Fibroblast of peridontal ligament (primary cell): Measurements from ENCODE around the gene CAAP1.
"Not testable (repeated sequence)": the region's sequence is repeated elsewhere in the genome, so short reads cannot be mapped to it uniquely, and the experiment has no call there.

Experiments
- DNase-seq: peaks from one replicate; pipeline ENCODE4 v3.0.0-alpha.2; 2010; ENCODE audit errors: extremely low read depth

Gene CAAP1, protein sequence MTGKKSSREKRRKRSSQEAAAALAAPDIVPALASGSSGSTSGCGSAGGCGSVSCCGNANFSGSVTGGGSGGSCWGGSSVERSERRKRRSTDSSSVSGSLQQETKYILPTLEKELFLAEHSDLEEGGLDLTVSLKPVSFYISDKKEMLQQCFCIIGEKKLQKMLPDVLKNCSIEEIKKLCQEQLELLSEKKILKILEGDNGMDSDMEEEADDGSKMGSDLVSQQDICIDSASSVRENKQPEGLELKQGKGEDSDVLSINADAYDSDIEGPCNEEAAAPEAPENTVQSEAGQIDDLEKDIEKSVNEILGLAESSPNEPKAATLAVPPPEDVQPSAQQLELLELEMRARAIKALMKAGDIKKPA

DNA sequence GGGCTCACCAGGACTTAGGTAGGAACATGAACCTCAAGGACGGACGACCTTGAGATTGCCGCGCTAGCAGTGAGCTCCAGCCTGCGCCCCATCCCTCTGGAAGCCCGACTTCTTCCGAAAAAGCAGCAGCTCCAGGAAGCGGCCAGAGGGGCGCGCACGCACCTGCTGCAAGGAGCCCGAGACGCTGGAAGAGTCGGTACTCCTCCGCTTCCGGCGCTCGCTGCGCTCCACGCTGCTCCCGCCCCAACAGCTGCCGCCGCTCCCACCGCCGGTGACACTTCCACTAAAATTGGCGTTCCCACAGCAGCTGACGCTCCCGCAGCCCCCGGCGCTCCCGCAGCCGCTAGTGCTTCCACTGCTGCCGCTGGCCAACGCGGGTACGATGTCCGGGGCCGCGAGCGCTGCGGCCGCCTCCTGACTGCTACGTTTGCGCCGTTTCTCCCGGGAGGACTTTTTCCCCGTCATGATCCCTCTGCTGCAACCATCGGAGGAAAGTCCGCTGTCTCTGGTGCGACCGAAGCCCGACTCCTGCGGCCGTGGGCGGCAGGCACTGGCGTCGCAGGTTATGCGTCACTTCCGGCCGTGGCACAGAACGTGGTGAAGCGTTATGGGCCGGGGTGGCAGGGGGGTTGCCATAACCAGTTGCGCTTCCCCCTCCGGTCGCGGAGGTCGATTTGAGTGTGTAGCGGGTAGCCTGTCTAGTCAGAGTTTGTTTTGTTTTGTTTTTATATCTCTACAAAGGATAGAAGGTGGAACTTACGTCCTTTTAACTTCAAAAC lies at the start of gene CAAP1:
CAAP1 (minus strand) TSS at position 552 of the 779 bp plus-strand sequence; CDS start at position 465, 87 bp downstream.
- peak; percentile 87 for DNase-seq

DNA sequence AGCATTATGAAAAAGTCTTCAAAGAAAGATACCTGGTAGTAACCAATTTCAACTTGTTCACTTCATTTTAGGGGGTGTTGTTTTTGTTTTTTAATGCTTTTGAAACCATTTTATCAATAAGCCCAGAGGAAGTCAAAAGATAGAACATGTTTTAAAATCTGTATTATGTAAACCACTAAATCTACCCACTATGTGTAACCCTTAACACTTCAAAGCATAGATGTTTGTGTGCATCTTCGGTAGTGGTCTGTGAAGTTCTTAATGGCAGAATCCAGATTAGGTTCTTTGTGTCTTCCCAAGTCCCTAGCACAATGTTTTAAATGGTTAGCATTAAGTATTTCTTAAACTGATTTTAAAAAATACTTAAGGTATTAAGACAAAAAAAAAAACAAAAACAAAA lies 48.2 kb upstream of the CAAP1 start:
- DNase-seq: no peak

DNA sequence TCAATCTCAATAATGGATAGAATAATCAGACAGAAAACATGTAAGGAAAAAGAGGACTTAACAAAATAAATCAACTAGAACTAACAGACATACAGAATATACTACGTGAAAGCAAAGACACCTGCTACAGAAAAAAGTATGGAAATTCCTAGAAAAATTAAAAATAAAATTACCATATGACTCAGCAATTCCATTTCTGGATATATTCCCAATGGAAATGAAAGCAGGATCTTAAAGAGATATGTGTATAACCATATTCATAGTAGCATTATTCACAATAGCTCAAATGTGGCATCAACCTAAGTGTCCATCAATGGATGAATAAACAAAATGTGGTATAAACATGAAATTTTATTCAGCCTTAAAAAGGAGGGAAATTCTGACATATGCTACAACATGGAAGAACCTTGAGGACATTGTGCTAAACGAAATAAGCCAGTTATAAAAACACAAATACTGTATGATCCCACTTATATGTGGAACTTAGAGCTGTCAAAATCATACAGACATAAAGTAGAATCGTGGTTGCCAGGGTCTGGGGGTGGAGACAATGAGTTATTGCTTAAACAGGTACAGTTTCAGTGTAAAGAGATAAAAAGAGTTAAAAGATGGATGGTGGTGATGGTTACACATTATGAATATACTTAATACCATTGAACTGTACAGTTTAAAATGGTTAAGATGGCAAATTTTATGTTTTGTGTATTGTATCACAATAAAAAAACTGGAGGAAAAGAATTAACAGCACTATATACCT lies 47.5 kb upstream of the CAAP1 start:
- peak; percentile 27 for DNase-seq

DNA sequence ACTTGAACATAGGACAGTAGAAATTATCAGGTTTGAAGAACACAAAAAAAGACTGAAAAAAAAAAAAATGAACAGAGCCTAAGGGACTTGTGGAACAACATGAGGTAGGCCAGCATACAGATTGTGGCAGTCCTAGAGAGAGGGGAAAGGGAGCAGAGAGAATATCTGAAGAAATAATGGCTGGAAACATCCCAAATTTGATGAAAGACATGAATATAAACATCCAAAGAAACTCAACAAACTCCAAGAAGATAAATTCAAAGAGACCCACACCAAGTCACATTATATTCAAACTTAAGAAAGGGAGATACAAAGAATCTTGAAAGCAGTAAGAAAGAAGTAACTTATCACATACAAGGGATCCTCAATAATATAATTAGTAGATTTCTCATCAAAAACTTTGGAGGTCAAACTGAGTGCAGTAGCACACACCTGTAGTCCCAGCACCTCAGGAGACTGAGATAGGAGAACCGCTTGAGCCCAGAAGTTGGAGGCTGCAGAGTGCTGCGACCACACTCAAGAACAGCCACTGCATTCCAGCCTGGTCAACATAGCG lies 45.3 kb upstream of the CAAP1 start:
- no peak for DNase-seq

GRCh38 chr9:26935847-26936246 lies 43.2 kb upstream of the CAAP1 start:
- DNase-seq: no peak

DNA sequence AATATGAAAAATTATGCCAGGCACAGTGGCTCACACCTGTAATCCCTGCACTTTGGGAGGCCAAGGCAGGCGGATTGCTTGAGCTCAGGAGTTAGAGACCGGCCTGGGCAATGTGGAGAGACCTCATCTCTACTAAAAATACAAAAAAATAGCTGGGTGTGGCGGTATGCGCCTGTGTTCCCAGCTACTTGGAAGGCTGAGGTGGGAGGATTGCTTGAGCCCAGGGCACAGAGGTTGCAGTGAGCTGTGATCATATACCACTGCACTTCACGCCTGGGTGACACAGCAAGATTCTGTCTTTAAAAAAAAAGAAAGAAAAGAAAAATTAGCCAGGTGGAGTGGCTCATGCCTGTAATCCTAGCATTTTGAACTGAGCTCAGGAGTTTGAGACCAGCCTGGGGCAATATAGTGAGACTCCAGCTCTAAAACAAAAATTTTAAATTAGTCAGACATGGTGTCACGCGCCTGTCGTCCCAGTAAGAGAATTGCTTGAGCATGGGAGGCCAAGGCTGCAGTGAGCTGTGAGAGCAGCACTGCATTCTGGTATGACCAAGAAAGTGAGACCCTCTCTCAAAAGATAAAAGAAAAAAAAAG lies 36.4 kb upstream of the CAAP1 start:
- DNase-seq: no peak

- DNase-seq: no peak
These were observed 33.0 kb upstream of the CAAP1 start for GRCh38 chr9:26925609-26926008.

DNA sequence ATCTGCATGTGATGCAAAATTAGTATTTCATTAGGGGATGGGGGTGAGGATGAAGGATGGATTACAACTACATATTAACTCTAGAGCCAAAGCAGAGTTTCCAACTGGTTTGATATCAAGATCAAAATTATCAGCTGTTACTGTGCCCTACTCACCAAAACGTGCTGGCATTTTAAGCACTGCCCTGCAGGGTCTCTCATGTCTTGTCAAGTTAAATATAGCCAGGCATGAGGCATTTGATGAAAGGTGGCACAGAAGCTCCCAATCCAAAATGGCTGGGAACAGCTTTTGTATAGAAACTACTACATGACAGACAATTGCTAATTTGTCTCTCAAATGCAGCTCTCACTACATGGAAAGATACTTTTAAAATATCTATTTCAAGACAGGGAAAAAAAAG lies 27.1 kb upstream of the CAAP1 start:
- DNase-seq: no peak

GRCh38 chr9:26913138-26913668 lies 20.6 kb upstream of the CAAP1 start:
- no peak for DNase-seq

- no peak for DNase-seq
These were observed 12.1 kb upstream of the CAAP1 start for GRCh38 chr9:26904671-26905070.

GRCh38 chr9:26904070-26904469 lies 11.5 kb upstream of the CAAP1 start:
- no peak for DNase-seq

- DNase-seq: no peak
These were observed 551 bp upstream of the CAAP1 start for GRCh38 chr9:26893030-26893676.

- DNase-seq: no peak
These were observed 876 bp downstream of the CAAP1 start for GRCh38 chr9:26891726-26892125.

DNA sequence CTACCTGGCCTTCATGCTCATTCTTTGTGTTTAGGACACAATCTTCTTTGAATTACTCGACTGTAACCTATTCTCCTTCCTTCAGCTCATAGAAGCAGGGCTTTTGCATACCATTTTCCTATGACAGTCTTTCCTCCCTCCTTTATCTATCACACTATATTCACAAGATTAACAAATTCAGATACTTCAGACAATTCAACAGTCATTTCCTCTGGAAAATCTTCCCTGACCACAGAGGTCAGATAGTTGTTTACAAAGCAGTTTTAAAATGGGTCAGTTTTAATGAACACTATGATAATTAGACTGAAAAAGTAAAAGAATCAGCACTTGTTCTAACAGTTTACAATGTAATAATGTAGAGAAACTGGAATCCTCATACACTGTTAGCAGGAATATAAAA lies 4.3 kb downstream of the CAAP1 start:
- no peak for DNase-seq

DNA sequence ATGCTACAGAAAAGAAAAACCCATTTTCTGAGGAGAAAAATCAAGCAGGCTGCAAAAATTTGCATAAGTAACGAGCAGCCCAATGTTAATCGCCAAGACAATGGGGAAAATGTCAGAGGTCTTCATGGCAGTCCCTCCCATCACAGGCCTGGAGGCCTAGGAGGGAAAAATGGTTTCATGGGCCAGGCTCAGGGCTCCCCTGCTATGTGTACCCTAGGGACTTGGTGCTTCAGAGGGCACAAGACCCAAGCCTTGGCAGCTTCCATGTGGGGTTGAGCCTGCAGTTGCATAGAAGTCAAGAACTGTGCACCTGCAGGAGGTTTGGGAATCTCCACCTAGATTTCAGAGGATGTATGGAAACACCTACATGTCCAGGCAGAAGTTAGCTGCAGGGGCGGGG lies 10.4 kb downstream of the CAAP1 start:
- DNase-seq: no peak

DNA sequence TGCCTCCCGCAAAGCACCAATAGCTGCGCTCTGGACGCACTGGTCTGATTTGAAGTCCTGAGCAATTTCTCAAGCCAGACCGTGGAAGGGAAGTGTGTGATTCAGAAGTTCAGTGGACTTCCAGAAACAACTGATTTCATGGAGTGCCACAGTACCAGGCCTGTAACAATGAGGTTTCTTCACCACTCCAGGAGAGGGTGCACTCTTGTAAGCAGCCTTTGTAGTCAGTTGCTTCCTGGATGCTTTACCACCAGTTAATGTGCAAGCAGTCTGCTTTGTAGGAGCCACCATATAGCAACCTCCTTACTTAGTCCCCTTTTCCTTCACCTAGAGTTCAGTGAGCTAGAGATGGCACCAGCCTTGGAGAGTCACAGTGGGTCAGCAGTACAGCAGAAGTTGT lies 12.3 kb downstream of the CAAP1 start:
- DNase-seq: no peak

DNA sequence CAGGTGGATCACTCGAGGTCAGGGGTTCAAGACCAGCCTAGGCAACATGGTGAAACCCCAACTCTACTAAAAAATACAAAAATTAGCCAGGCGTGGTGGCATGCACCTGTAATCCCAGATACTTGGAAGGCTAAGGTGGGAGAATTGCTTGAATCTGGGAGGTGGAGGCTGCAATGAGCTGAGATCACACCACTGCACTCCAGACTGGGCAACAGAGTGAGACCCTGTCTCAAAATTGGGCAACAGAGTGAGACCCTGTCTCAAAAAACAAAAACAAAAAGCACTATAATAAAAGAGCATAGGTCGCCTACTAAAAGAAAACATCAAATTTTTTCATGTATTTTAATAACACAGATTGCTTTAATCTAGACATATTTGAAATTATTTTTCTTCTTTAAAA lies 17.4 kb downstream of the CAAP1 start:
- not testable (repeated sequence) for DNase-seq

DNA sequence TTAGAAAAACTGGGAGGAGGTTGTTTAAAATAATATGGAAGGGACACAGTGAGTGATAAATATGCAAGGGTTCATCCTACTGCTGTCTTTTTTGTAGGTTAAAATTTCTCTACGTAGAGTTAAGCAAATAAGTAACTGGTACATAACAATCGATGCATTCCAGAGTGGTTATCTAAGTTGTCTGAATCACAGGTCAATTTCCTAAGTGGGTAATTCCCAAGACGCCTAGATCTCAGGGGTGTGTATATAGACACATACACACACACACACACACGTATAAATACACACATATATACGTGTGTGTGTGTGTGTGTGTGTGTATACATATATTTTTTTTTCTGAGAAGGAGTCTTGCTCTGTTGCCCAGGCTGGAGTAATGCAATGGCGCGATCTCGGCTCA lies 22.3 kb downstream of the CAAP1 start:
- DNase-seq: peak; percentile 9

DNA sequence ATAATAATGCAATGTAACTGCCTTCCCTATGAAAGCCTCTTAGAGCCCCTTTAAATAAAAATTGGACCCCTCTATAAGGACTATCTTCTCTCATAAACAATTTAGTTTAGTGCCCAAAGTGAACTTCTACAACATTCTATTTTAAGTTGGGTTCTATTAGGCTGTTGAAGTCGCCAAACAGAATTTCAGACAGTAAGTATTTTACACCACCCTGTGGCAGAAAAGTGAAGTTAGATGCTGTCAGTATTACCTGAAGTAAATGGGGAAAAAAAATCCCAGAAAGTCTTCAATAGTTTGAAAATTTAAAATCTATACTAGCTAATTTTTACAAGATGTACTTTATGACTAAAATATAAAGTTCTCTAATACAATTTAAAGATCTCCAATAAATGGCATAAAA lies 29.5 kb downstream of the CAAP1 start:
- peak; percentile 28 for DNase-seq

GRCh38 chr9:26856413-26857032 lies 36.1 kb downstream of the CAAP1 start:
- DNase-seq: peak; percentile 45

DNA sequence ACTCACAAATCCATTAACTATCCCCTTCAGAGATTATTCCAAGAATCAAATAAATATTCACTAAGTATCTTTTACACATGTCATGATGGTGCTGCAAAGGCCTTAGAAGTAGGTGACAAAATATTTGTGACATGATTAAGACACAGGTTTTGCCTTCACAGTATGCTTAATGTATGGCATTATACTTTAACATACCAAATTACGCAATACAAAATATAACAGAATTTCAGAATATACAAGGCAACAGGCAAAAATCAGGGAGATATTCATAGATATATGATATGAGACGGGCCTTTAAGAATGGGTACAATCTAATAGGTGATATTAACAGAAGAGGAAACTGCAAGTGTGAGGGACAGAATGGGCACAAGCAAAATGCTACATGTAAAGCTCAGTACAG lies 41.6 kb downstream of the CAAP1 start:
- DNase-seq: no peak
